Measurements from ENCODE around the gene MACROD2. TPM values are rescaled to one million over a fixed set of nuclear protein-coding genes. Genes with fewer than 3 reads are reported as not detected.
A peak's percentile ranks its signal among the peaks of the same experiment; 100 is the strongest.

MACROD2 gene
- total RNA-seq, 4 donors from 2014 or later, result 4.6 to 33.0 (median 8.3) TPM

- Histone ChIP-seq H3K4me3 (no peak overlapping the region), H3K4me1 (no peaks in the 10 kb centered on the region), H3K27me3 (no peaks in the 10 kb centered on the region), H3K9me3 (no peaks in the 10 kb centered on the region), H3K27ac (no peak overlapping the region), H3K36me3 (no peaks in the 10 kb centered on the region)
- no peak for TF ChIP-seq EP300 (IDR thresholded peaks at IDR 0.05; ENCODE audit: low read depth)
- TF ChIP-seq CTCF (IDR thresholded peaks at IDR 0.05), result no peak
- no peak for TF ChIP-seq POLR2A (IDR thresholded peaks at IDR 0.05)
- no peak for TF ChIP-seq POLR2AphosphoS5 (IDR thresholded peaks at IDR 0.05)
- intact Hi-C loops (cut with DNase I; ENCODE audit: low total_unique reads), result no loop called here
- 82 to 83% methylated on average over 1 to 5 of the region's 5 CpGs for WGBS, 2 donors (ENCODE audit: low coverage in 1 of 2)
- in situ Hi-C loops (cut with MboI; ENCODE audit: low pct_ligation_motif_present in 1 of 4, low pct_unique_long_range_greater_than_20kb in 1 of 4, low sequenced_read_pairs in 3 of 4), result loop anchor here in 1 of 4 donors (25.0 kb wide), 1 partner anchor 100 kb away; no protein-coding TSS in a partner anchor
- DNase-seq, result no peak
These were observed 766.6 kb downstream of the MACROD2 start for GRCh38 chr20:14761903-14762302.

- peak; percentile 44 for DNase-seq
- intact Hi-C loops (cut with DNase I; ENCODE audit: low total_unique reads), result no loop called here
- in situ Hi-C loops (cut with MboI; ENCODE audit: low pct_ligation_motif_present in 1 of 4, low pct_unique_long_range_greater_than_20kb in 1 of 4, low sequenced_read_pairs in 3 of 4), result loop anchor here in 1 of 4 donors (25.0 kb wide), 1 partner anchor 102 kb away; no protein-coding TSS in a partner anchor
- Histone ChIP-seq H3K4me1 (no peaks in the 10 kb centered on the region), H3K27ac (no peak overlapping the region), H3K4me3 (no peak overlapping the region), H3K9me3 (no peaks in the 10 kb centered on the region), H3K27me3 (no peaks in the 10 kb centered on the region), H3K36me3 (no peaks in the 10 kb centered on the region)
- 60 to 93% methylated on average over 4 to 6 of the region's 6 CpGs for WGBS, 2 donors (ENCODE audit: low coverage in 1 of 2)
- no peak for TF ChIP-seq POLR2A (IDR thresholded peaks at IDR 0.05)
- TF ChIP-seq CTCF (IDR thresholded peaks at IDR 0.05), result no peak
- TF ChIP-seq EP300 (IDR thresholded peaks at IDR 0.05; ENCODE audit: low read depth), result no peak
- TF ChIP-seq POLR2AphosphoS5 (IDR thresholded peaks at IDR 0.05), result no peak
These were observed 769.4 kb downstream of the MACROD2 start for GRCh38 chr20:14764511-14765369.

GRCh38 chr20:14765370-14765701, 770.0 kb downstream of the MACROD2 start:
- no peak for DNase-seq
- 42 to 63% methylated on average over 2 to 3 of the region's 3 CpGs for WGBS, 2 donors (ENCODE audit: low coverage in 1 of 2)

More at GRCh38 chr20:14765370-14765701, 770.0 kb downstream of the MACROD2 start:
- TF ChIP-seq POLR2AphosphoS5 (IDR thresholded peaks at IDR 0.05) (no peak), CTCF (IDR thresholded peaks at IDR 0.05) (no peak), EP300 (IDR thresholded peaks at IDR 0.05; ENCODE audit: low read depth) (no peak), POLR2A (IDR thresholded peaks at IDR 0.05) (no peak)
- intact Hi-C loops (cut with DNase I; ENCODE audit: low total_unique reads), result no loop called here
- Histone ChIP-seq H3K27me3 (no peaks in the 10 kb centered on the region), H3K9me3 (no peaks in the 10 kb centered on the region), H3K36me3 (no peaks in the 10 kb centered on the region), H3K4me1 (no peaks in the 10 kb centered on the region), H3K4me3 (no peak overlapping the region), H3K27ac (no peak overlapping the region)
- in situ Hi-C loops (cut with MboI; ENCODE audit: low pct_ligation_motif_present in 1 of 4, low pct_unique_long_range_greater_than_20kb in 1 of 4, low sequenced_read_pairs in 3 of 4), result loop anchor here in 1 of 4 donors (25.0 kb wide), 1 partner anchor 103 kb away; no protein-coding TSS in a partner anchor
